GM21576 (cell line): ENCODE measurements around the gene GPC6.

Experiments used
- ATAC-seq: cut with Tn5 transposase; IDR thresholded peaks from one replicate; pipeline ENCODE4 v1.9.1; 2021; ENCODE audit warnings: mild to moderate bottlenecking, moderate library complexity; ENCODE audit not compliant: unreplicated experiment

The GPC6 gene

GRCh38 chr13:94073007-94073744 is 846.6 kb downstream of the GPC6 start:
- ATAC-seq: no peak

DNA sequence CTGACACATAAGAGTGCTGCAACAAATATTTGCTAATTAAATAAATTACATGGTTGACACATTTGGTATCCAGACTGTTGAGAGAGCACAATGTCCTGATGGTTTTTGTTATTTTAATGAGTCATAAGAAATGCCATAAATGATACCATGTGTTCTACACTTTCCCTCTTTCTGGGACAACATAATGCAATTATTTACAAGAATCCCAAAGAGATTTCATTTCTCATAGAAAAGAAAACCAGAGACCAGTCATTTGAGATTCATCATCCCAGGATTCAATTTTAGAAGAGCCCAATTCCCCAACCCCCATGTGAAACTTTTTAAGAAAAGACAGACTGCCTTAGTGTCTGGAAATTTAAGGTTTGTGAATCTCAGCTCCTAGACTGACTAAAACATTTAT is 853.3 kb downstream of the GPC6 start:
- ATAC-seq: no peak

DNA sequence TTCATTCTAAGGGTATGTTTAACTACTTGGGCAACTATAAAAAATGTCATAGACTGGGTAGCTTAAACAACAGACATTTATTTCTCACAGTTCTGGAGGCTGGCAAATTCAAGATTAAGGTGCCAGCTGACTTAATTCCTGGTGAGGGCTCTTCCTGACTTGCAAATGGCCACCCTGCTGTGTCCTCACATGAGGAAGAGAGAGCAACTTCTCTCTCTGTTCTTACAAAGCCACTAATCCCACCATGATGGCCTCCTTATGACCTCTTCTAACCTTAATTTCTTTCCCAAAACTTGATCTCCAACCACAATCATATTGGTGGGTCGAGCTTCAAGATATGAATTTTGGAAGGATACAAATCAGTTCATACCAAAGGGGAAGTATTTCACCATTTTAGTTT is 853.9 kb downstream of the GPC6 start:
- no peak for ATAC-seq

GRCh38 chr13:94087100-94087499 is 860.5 kb downstream of the GPC6 start:
- ATAC-seq: no peak

GRCh38 chr13:94088742-94089141 is 862.1 kb downstream of the GPC6 start:
- no peak for ATAC-seq

DNA sequence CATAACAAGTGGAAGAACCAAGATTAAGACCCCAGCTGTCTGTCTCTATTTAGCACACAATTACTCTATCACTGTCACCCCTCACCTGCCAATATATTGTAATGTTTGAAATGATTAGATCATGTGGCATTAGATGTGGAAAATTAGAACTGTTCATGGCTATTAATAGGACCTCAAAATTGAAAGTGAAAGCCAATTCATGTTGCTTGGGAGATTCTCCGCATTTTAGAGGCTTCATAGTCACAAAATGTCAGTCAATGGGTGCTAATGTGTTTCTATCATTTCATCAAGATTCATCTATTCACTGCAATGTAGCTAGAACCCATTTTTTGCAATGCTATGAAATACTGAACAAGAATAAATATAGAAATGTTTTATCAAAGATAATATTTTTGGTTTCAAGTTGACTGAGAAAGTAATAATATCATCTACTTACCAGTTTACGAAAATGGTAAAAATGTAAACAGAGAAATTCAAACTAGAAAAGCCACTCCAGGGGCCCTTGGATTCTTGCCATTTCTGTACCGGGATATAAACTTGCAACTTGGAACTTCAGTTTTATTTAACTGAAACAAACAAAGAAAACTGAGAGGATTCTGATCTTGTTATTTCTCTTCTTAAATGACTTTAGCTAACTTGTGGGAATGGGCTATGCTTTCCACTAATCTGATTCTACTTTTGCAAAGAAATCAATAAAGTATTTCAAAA is 864.3 kb downstream of the GPC6 start:
- ATAC-seq: no peak

DNA sequence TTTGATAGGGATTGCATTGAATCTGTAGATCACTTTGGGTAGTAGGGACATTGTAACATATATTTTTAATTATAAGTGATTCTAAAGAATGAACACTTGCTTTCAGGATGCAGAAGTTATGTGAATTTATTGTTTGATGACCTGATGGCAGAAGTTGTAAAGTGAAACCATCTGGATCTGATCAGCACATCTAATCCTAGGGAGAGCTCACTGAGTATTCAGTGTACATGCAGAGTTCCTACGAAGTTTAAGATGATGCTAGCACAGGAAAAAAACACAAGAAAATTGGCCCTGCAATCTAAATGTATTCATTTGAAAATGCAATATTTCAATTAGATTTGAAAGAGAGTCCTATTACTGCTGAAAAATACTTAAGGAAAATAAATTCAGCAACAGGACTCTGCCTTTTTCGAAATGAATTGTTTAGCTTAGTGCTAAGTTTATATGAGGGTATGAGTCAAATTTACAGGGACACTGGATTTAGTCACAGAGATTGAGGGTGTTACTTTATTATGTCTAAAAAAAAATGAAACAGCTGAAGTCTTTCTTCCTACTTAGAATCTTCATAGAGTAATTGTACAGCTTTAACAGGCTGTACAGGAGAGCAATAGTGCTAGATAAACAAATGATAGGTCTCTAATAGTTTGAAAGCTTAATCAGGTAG is 867.2 kb downstream of the GPC6 start:
- ATAC-seq: no peak

DNA sequence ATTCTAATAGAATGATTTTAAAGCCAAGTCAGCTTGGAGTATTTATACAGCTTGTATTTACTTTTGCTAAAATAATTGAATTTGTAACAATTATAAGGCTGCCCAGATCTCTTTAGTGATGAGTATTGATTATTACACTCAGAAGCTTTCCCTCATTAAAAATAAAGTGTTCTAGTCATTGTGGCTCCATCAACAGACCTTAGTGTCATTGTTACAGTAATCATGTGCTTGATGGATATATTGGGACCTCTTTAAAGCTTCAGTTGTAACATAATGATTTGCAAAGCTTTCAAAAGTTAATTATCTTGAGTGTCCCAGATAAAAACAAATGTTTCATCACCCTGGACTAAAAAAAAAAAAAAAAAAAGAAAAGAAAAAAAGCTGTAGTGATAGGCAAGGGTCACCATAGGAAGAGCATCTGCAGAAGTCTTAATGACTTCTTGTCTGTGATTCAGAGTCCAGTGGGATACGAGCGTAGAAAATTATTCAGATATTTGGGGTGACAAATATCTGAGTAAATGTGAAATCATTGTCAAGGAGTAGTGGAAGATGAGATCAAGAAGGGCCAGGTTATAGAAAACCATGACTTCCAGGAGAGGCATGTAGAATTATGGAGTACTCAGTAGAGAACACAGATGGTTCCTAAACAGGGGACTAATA is 883.2 kb downstream of the GPC6 start:
- no peak for ATAC-seq

- no peak for ATAC-seq
Measured at GRCh38 chr13:94112227-94112626, 885.6 kb downstream of the GPC6 start.

DNA sequence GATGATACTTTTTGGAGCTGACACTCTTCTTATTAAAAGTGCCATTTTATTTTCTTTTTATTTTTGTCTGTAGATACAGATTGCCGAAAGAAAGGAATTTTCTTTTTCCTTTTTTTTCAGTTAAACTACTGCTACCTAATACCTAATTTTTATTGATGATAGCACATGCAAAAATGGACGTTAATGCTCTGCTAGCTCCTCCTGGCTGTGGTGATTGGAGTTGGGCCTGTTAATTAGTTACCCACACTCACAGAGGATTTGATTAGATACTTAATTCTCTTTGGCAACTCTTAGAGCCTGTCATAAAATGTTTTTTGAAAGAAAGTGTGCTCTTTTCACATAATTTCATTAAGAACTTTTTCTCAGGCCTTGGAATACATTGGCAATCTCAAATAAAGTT is 886.1 kb downstream of the GPC6 start:
- no peak for ATAC-seq

DNA sequence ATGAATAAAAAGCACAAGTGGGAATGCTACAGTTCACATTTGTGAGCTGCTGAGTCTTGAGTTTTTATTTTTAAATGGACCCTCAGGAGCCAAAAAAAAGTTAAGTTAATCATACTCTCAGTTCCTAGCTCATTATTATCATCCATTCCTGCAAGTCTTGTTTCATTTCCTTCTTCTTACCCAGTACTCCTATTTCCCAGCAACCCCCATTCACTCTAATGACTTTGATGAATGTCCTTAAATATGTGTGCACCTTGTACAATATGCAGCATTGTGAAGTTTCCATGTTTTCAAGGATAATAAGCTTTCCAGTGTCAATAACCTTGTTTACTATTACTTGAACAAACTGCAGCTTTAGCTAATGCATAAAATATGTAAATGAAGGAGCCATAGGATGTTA is 886.6 kb downstream of the GPC6 start:
- no peak for ATAC-seq

DNA sequence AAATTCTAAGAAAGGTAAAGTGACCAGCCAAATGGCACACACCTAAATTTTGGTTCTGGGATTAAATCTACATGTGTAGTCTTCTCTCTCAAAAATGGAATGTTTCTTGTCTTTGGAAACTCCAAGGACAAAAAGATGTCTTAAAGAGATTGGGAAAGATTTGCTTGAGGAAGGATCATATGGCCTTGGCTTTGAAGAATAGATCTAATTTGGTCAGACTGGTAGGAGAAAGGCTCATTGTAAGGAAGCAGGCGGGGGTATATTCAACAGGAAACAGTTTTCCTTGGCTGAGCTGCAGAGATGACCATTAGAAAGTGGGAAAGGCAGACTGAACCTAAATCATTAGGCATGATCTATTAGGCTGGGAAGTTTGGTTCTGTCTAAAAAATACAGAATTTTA is 887.6 kb downstream of the GPC6 start:
- no peak for ATAC-seq

- no peak for ATAC-seq
Measured at GRCh38 chr13:94115054-94115453, 888.4 kb downstream of the GPC6 start.

DNA sequence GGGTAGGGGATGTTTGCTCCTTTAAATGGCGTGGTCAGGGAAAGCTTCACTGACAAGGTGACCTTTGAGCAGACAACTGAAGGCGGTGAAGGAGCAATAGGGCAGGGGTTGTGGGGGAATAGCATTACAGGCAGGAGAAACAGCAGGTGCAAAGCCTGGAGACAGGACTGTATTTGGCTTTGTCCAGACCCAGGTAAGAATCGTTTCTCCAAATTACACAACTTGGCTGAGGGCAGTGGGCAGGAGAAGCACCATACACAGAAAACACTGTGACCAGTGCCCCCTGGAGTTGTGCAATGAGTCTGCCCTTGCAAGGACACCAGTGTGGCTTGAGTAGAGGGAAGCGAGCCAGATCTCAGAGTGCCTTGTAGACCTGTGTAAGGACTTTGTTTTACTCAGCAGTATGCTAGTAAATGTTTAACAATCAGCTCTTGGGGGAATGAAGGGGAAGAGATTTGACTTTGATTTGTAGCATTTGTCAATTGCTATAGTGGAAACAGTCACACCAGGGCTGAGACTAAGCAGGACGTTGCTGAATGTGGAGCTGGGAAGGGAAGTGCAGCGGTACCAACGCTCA is 892.8 kb downstream of the GPC6 start:
- ATAC-seq: no peak

GRCh38 chr13:94120878-94121277 is 894.3 kb downstream of the GPC6 start:
- no peak for ATAC-seq

DNA sequence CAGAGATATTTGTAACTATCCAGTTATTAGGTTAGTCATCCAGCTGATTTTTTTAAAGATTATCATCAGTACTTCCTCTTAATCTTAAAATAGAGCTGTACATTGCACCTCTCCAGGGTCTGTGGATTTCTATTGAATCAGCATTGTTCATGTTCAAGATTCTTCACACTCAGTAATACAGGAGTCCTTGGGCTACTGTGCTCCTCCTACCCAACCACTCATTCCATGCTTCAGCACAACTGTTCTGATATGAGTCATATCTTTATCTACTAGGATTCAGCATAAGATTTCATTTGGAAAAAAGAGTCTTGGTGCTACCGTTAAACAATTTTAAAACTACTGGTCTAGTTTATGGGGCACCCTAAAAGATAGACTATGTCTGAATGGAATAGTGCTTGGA is 895.1 kb downstream of the GPC6 start:
- no peak for ATAC-seq

GRCh38 chr13:94122300-94122915 is 895.8 kb downstream of the GPC6 start:
- ATAC-seq: no peak

DNA sequence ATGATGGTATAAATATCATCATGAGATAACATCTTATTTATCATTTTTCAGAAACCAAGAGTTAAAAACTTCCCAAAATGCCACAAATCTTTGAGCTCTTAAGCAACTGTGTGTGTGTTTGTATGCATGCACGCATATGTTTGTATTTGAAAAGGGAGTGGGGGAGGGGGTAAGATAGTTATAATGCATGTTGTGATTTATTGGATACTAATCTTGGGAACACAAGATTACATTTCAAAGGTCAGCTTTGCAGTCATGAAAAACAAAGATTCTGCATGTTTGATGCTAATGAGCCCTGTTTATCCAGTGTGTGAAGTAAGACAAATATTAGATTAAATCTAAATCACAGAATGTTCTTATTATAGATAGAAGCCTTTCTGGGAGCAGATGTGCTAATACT is 897.0 kb downstream of the GPC6 start:
- ATAC-seq: no peak

DNA sequence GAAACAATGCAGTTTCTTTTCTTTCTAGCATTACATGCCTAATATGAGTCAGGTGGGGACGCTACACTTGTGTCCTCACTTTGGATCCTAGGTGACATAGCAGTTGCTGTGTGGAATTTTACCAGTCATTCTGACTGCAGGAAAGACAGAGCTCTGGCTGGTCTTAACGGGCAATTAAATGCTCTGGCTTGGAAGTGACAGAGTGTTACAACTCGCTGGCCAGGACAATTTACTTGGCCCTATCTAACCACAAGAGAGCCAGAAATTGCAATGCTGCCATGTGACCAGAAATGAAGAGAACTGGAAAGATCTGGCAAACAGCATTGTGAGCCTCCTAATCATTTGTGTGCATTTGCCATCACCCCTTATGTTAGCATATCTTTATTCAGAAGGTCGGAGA is 901.8 kb downstream of the GPC6 start:
- ATAC-seq: no peak

- no peak for ATAC-seq
Measured at GRCh38 chr13:94129490-94129894, 902.9 kb downstream of the GPC6 start.

DNA sequence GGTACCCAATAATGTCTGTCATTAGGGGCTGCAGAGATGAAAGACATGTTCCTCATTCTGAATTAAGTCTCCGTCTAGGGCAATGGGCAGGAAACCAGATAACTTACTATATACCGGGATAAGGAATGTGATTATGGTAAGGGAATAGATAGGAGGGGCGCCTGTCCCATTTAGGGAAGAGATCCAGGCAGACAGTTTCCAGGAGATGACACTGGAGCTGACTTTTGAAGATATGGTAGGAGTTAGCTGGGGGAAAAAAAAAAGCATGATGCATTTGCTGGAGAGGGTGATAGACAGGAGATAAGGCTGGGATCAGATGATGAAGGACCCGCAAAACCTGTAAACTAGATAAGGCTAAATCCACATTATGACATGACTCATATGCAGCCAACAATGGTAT is 912.2 kb downstream of the GPC6 start:
- ATAC-seq: no peak
